Measurements from ENCODE around the gene TBCD. TPM values are rescaled to one million over a fixed set of nuclear protein-coding genes. Genes with fewer than 3 reads are reported as not detected.
"Not testable (repeated sequence)": the region's sequence is repeated elsewhere in the genome, so short reads cannot be mapped to it uniquely, and the experiment has no call there.

The TBCD gene
- total RNA-seq, 1 donor from 2014 or later: 156 TPM

GRCh38 chr17:82780195-82780594 lies 28.3 kb downstream of the TBCD start:
- no peak overlapping the region for H3K27ac ChIP-seq
- intact Hi-C loops (cut with DNase I): loop anchor here (2.0 to 5.0 kb wide), 2 partner anchors 137 to 183 kb away; no protein-coding TSS in a partner anchor
- H3K4me3 ChIP-seq: no peak overlapping the region
- DNase-seq (ENCODE audit: low spot score in 2 of 2): no peak
- H3K9me3 ChIP-seq: no peaks in the 10 kb centered on the region
- H3K36me3 ChIP-seq: peaks cover 18 to 21% of the 10 kb centered on the region in 2 donors
- no peak for TF ChIP-seq CTCF (IDR thresholded peaks at IDR 0.05)
- no peaks in the 10 kb centered on the region for H3K4me1 ChIP-seq
- no peaks in the 10 kb centered on the region for H3K27me3 ChIP-seq

- Histone ChIP-seq H3K9me3 (no peaks in the 10 kb centered on the region), H3K27me3 (no peaks in the 10 kb centered on the region), H3K4me3 (no peak overlapping the region), H3K36me3 (peaks cover 18 to 21% of the 10 kb centered on the region in 2 donors), H3K27ac (no peak overlapping the region), H3K4me1 (no peaks in the 10 kb centered on the region)
- intact Hi-C loops (cut with DNase I): loop anchor here (2.0 to 5.0 kb wide), 2 partner anchors 136 to 182 kb away; no protein-coding TSS in a partner anchor
- TF ChIP-seq CTCF (IDR thresholded peaks at IDR 0.05): no peak
- DNase-seq (ENCODE audit: low spot score in 2 of 2): no peak
These were observed 29.4 kb downstream of the TBCD start for GRCh38 chr17:82780971-82781893.

- Histone ChIP-seq H3K4me3 (no peak overlapping the region), H3K4me1 (no peaks in the 10 kb centered on the region), H3K9me3 (no peaks in the 10 kb centered on the region), H3K27ac (no peak overlapping the region), H3K36me3 (peaks cover 17 to 18% of the 10 kb centered on the region in 2 donors), H3K27me3 (no peaks in the 10 kb centered on the region)
- intact Hi-C loops (cut with DNase I): loop anchor here (2.0 to 5.0 kb wide), 2 partner anchors 135 to 181 kb away; no protein-coding TSS in a partner anchor
- TF ChIP-seq CTCF (IDR thresholded peaks at IDR 0.05): peak; percentile 86 to 95 (median 93)
- DNase-seq (ENCODE audit: low spot score in 2 of 2): peak in 1 of 2 donors; percentile 86
These were observed 30.0 kb downstream of the TBCD start for GRCh38 chr17:82781894-82782274.

- peaks cover 17 to 18% of the 10 kb centered on the region in 2 donors for H3K36me3 ChIP-seq
- no peaks in the 10 kb centered on the region for H3K9me3 ChIP-seq
- intact Hi-C loops (cut with DNase I): loop anchor here (5.0 kb wide), 1 partner anchor 135 kb away; no protein-coding TSS in a partner anchor
- TF ChIP-seq CTCF (IDR thresholded peaks at IDR 0.05): no peak
- H3K4me1 ChIP-seq: no peaks in the 10 kb centered on the region
- no peak overlapping the region for H3K27ac ChIP-seq
- DNase-seq (ENCODE audit: low spot score in 2 of 2): no peak
- H3K27me3 ChIP-seq: no peaks in the 10 kb centered on the region
- H3K4me3 ChIP-seq: no peak overlapping the region
These were observed 30.9 kb downstream of the TBCD start for GRCh38 chr17:82782657-82783207.

GRCh38 chr17:82783498-82783897 lies 31.6 kb downstream of the TBCD start:
- no peak for TF ChIP-seq CTCF (IDR thresholded peaks at IDR 0.05)
- Histone ChIP-seq H3K4me1 (no peaks in the 10 kb centered on the region), H3K9me3 (no peaks in the 10 kb centered on the region), H3K36me3 (peaks cover 17 to 18% of the 10 kb centered on the region in 2 donors), H3K4me3 (no peak overlapping the region), H3K27ac (no peak overlapping the region), H3K27me3 (no peaks in the 10 kb centered on the region)
- no peak for DNase-seq (ENCODE audit: low spot score in 2 of 2)
- intact Hi-C loops (cut with DNase I): loop anchor here (5.0 kb wide), 1 partner anchor 134 kb away; no protein-coding TSS in a partner anchor

- DNase-seq (ENCODE audit: low spot score in 2 of 2); H3K4me3 ChIP-seq; H3K4me1 ChIP-seq; H3K9me3 ChIP-seq; intact Hi-C loops (cut with DNase I); H3K27me3 ChIP-seq; H3K27ac ChIP-seq: not testable (repeated sequence)
- peaks cover 17 to 18% of the 10 kb centered on the region in 2 donors for H3K36me3 ChIP-seq
These were observed 33.7 kb downstream of the TBCD start for GRCh38 chr17:82785581-82785980.

All from ascending aorta (tissue), 2 donors.